ENCODE results near the gene GRIN2C.
A peak's percentile ranks its signal among the peaks of the same experiment; 100 is the strongest.

Gene GRIN2C

GRCh38 chr17:74842599-74843351, 16.9 kb downstream of the GRIN2C start:
- DNase-seq: no peak

DNA sequence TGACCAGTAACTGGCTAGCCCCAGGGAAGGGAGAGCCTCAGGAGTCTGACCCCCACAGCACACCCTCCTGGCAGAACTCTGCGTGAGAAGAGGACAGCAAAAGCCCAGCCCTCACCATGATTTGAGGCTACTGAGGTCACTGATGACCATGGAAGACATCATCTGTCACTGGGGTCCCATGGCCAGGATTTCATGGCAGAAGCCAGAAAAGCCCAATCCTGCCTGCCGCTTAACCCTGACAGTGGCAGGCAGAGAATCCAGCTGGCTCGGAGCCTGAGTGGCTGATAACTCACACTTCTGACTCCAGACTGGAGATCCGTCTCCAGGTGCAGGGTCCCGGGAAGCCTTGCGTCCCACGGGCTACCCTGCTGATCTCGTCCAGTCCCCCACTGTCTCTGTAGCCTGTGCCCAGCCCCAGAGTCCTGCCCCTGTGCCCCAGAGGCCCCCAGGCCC, 17.5 kb downstream of the GRIN2C start:
- DNase-seq: no peak

DNA sequence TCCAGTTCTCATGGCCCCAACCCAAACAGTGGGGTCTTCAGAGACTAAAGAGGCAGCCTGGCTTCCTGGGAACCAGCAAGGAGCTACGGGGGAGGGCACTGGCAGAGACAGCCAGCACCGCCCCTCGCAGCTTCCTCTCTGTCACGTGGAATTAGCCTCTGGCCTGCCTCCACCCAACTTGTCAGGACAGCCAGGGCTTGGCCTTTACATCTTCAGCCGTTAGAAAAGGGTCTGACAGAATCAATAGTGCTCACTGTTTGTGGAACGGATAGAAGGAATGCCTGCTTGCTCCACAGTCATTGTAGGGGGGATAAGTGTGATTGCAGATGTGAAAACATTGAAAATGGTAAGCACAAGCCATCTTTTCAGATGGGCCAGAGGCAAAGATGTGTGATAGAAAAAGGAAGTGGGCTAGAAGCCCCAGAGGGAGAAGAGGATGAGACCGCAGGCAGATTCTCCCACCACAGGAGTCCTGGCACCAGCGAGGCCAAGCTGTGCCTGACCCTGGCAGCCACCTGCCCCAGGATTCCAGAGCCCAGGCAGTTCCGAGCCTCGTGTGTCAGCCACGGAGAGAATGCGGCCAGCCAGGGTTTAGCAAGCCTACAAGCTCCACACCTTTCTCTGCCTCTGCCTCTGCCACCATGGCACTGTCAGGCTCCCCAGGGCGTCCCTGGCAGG, 18.6 kb downstream of the GRIN2C start:
- no peak for DNase-seq

DNA sequence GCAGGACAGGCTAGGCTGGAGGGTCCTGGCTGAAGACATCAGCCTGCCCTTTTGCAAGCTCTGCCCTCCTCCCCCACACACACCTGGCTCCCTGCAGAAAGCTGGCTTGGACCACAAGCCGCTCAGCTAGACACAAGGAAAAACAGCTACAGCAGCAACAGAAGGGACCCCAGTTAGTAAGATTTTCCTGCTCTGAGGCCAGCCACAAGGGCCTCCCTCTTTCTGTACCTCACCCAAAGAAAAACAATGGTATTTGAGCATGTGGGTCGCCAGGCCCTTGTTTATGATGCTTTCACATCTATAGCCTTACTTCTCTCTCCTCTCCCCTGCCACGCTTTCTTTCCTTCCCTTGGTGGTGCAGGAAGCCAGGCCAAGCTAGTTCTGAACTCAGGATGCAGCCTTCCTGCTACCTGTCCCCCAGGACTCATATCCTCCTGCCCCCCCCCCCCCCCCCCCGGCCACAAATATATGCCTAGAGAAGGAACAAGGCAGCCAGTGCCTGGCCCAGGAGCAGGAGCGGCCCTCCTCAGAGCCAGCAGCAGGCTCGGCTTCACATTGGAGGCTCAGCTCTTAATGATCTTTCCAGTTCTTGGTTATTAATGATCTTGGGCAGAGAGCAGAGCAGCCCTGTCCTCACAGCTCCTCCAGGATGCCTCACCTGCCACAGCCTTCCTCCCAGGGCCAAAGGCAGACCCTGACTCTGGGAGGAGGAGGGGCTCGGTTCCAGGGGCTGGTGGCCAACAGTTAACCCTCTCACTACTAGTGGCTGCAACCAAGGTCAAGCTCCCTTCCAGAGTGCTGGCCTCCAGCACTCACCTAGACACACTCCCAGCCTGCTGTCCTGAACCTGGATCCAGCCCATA, 19.5 kb downstream of the GRIN2C start:
- DNase-seq: no peak

DNA sequence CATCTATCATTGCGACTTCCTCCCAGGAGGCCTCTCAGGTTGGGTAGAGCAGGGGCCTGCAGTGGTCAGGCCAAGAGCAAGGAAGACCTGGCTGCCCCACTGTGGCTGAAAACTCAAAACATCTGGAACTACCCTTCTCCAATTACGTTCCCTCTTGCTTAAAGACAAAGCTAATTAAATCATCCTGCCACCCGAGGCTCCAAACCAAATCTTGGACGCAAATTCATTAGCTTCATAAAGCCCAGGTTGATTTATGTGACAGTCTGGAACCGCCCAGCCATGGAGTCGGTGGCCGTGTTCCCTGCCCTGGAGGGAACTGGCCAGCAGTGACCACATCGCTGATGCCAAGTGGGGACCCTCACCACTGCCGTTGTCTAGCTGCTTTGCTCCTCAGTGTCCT, 21.4 kb downstream of the GRIN2C start:
- DNase-seq: no peak

- no peak for DNase-seq
These were observed 22.8 kb downstream of the GRIN2C start for GRCh38 chr17:74836691-74837467.

GRCh38 chr17:74836191-74836590, 23.5 kb downstream of the GRIN2C start:
- DNase-seq: no peak

GRCh38 chr17:74833501-74834377, 25.9 kb downstream of the GRIN2C start:
- peak; percentile 41 for DNase-seq

DNA sequence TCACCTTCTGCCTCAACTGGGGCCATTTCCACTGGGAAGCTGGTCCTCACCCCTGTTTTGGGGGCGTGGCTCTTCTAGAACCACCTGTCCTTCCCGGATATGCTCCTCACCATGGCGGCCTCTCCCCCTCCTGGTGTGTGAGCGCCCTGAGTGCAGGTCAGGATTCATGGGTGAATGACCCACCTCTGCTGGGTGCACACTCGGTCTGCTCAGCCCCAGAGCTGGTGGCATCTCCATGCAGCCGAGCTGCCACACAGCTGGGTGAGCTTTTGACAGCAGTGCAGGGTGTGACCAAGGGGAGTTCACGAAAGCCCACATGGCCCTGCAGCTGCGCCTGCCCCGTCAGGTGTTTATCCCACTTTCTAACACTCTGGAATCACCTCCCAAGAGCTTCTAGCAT, 27.3 kb downstream of the GRIN2C start:
- no peak for DNase-seq

DNA sequence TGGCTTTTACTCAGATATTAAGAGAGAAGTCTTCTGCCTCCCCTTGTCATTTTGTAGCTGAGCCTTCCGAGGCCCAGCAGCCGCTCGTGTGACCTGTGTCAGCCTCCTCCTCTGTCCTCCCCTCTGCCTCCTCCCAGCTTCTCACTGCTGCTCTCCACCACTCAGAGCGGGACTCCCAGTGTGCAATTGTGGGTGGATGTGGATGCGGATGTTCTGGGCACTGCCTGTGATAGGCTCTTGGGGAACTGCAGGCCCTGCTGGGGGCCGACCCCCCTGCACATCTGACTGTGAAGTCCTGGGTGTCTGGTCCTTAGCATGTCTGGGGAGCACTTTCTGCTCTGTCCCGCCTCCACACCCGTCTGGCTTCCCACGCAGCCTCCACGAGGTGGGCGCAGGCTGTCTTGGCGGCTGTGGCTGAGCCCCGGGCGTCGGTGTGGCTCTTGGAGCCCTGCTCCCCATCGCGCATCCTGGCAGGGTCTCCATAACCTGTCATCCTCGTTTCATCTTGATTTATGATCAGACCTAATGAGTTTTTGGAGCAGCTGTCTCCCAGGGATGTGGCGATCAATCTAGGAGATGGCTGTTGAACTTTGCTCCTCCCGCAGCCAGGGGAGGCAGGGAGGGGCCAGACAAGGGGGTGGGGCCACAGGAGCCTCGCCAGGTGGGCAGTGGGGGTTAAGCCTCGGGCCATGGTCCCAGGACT, 28.1 kb downstream of the GRIN2C start:
- no peak for DNase-seq

GRCh38 chr17:74830861-74831260, 28.8 kb downstream of the GRIN2C start:
- DNase-seq: no peak

- no peak for DNase-seq
These were observed 31.9 kb downstream of the GRIN2C start for GRCh38 chr17:74827800-74828199.

- DNase-seq: peak; percentile 66
These were observed 33.5 kb downstream of the GRIN2C start for GRCh38 chr17:74825952-74826719.

GRCh38 chr17:74824961-74825627, 34.6 kb downstream of the GRIN2C start:
- DNase-seq: no peak

- no peak for DNase-seq
These were observed 36.7 kb downstream of the GRIN2C start for GRCh38 chr17:74822939-74823367.

DNA sequence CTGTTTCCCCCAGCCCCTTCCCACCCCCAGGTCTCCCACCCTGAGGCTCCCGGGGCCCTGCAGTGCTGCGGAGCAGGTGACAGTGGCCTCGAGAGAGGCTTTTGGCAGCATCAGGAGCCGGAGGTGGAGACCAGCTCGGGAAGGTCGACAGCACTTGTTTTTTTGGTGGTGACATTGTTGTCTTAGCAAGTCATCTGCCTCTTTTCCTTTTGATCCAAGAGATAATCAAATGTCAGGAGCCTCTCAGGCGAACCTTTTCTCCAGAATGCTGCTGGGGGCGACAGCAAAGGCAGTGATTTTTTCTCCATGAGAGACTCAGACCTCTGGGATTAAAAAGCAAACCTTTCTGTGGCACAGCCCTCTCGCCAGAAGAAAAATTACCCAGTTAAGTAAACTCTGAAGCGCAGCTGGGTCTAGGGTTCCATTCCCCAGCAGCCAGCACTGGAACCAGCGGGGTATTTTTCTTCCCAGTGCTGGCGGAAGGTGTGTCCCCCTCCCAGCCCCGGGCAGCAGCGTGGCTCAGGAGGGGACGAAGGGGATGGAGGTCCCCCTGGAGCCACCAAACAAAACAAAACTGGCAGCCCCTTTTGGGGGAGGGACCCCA, 37.2 kb downstream of the GRIN2C start:
- no peak for DNase-seq

GRCh38 chr17:74821655-74822334, 37.9 kb downstream of the GRIN2C start:
- DNase-seq: no peak

DNA sequence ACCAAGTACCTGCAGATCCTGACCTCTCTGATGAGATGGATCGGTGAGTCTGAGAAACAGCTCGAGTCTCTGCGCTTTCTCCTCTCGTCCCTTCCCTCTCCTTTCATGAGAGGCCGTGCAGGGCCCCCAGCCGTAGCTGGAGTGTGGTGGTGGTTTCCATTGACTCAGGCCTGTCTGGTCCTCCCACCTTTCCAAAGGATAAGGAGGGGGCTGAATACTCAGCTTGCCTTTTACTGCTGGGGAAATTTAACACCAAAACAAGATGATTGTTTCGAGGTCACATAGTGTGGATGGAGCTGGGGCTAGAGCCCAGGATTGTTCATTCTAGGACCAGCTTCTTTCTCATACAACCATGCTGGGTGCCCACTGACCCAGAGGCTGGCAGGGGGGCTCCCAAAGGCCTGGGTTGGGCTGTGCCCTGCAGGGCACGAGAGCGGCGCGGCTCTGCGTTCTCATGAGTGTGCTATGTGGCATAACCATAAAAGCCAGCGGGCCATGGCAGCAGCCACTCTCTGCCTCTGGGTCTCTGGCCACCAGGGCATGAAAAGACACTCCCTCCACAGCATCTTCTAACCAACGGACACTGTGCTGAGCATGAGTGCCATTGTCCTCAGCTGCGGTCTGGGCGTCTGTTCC, 39.8 kb downstream of the GRIN2C start:
- DNase-seq: no peak
